ENCODE results near the gene CEP112. TPM values are rescaled to one million over a fixed set of nuclear protein-coding genes. Genes with fewer than 3 reads are reported as not detected.

Gene CEP112
- total RNA-seq, 1 donor from 2014 or later, result 9.5 TPM

DNA sequence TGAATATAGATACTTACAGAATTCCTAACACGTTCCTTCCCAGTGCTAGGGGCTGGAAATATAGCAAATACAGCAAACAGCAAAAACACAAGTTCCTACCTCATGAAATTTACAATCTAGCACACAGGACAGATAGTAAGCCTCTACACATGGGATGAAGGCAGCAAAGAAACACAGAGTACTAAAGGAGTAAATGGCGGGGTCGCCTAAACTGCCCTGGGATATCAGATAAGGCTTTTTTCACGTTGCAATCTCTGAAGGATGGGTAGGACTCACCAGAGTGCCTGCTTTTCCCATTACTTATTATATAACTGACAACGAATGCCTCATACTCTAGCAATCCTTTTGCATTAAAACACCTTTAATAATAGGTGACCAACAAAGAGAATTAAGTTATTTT lies 19.8 kb downstream of the CEP112 start:
- H3K27me3 Mint-ChIP-seq (ENCODE audit: unreplicated experiment), result no peaks in the 10 kb centered on the region
- TF ChIP-seq CTCF (IDR thresholded peaks at IDR 0.05), result no peak
- DNase-seq (ENCODE audit: extremely low spot score, unreplicated experiment), result no peak
- H3K36me3 Mint-ChIP-seq (ENCODE audit: unreplicated experiment), result peaks cover 21% of the 10 kb centered on the region
- no peak overlapping the region for H3K4me3 Mint-ChIP-seq (ENCODE audit: unreplicated experiment)
- no peak overlapping the region for H3K27ac Mint-ChIP-seq (ENCODE audit: unreplicated experiment)
- H3K4me1 Mint-ChIP-seq (ENCODE audit: unreplicated experiment), result no peaks in the 10 kb centered on the region
- H3K9me3 Mint-ChIP-seq (ENCODE audit: unreplicated experiment), result no peaks in the 10 kb centered on the region

GRCh38 chr17:66171692-66172091 lies 20.2 kb downstream of the CEP112 start:
- H3K36me3 Mint-ChIP-seq (ENCODE audit: unreplicated experiment), result peaks cover 21% of the 10 kb centered on the region
- no peaks in the 10 kb centered on the region for H3K27me3 Mint-ChIP-seq (ENCODE audit: unreplicated experiment)
- no peak overlapping the region for H3K27ac Mint-ChIP-seq (ENCODE audit: unreplicated experiment)
- DNase-seq (ENCODE audit: extremely low spot score, unreplicated experiment), result no peak
- H3K4me3 Mint-ChIP-seq (ENCODE audit: unreplicated experiment), result no peak overlapping the region
- no peaks in the 10 kb centered on the region for H3K9me3 Mint-ChIP-seq (ENCODE audit: unreplicated experiment)
- no peaks in the 10 kb centered on the region for H3K4me1 Mint-ChIP-seq (ENCODE audit: unreplicated experiment)
- no peak for TF ChIP-seq CTCF (IDR thresholded peaks at IDR 0.05)

- no peaks in the 10 kb centered on the region for H3K4me1 Mint-ChIP-seq (ENCODE audit: unreplicated experiment)
- H3K27ac Mint-ChIP-seq (ENCODE audit: unreplicated experiment), result no peak overlapping the region
- H3K36me3 Mint-ChIP-seq (ENCODE audit: unreplicated experiment), result peaks cover 21% of the 10 kb centered on the region
- no peak for TF ChIP-seq CTCF (IDR thresholded peaks at IDR 0.05)
- no peak for DNase-seq (ENCODE audit: extremely low spot score, unreplicated experiment)
- H3K9me3 Mint-ChIP-seq (ENCODE audit: unreplicated experiment), result no peaks in the 10 kb centered on the region
- H3K4me3 Mint-ChIP-seq (ENCODE audit: unreplicated experiment), result no peak overlapping the region
- H3K27me3 Mint-ChIP-seq (ENCODE audit: unreplicated experiment), result no peaks in the 10 kb centered on the region
Observed at GRCh38 chr17:66171172-66171571, 20.8 kb downstream of the CEP112 start.

DNA sequence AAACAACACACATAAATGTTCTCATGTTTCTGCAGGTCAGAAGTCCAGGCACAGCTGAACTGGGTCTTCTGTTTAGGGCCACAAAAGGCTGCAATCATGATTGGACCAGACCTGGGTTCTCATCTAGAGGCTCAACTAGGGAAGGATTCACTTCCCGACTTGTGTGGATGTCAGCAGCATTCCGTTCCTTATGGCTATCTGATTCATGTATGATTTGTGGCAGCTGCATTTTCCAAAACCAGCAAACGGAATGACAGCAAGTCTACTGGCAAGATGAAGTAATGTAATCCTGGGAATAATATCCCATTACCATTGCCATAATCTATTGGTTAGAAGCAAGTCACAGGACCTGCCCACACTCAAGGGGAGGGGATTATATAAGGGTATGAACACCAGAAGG lies 22.1 kb downstream of the CEP112 start:
- Mint-ChIP-seq H3K4me1 (ENCODE audit: unreplicated experiment) (no peaks in the 10 kb centered on the region), H3K27me3 (ENCODE audit: unreplicated experiment) (no peaks in the 10 kb centered on the region), H3K4me3 (ENCODE audit: unreplicated experiment) (no peak overlapping the region), H3K36me3 (ENCODE audit: unreplicated experiment) (peaks cover 17% of the 10 kb centered on the region), H3K9me3 (ENCODE audit: unreplicated experiment) (no peaks in the 10 kb centered on the region), H3K27ac (ENCODE audit: unreplicated experiment) (no peak overlapping the region)
- no peak for TF ChIP-seq CTCF (IDR thresholded peaks at IDR 0.05)
- DNase-seq (ENCODE audit: extremely low spot score, unreplicated experiment), result no peak

GRCh38 chr17:66167189-66167815 lies 24.6 kb downstream of the CEP112 start:
- Mint-ChIP-seq H3K4me3 (ENCODE audit: unreplicated experiment) (no peak overlapping the region), H3K36me3 (ENCODE audit: unreplicated experiment) (peaks cover 9% of the 10 kb centered on the region), H3K9me3 (ENCODE audit: unreplicated experiment) (no peaks in the 10 kb centered on the region), H3K27ac (ENCODE audit: unreplicated experiment) (no peak overlapping the region), H3K4me1 (ENCODE audit: unreplicated experiment) (no peaks in the 10 kb centered on the region), H3K27me3 (ENCODE audit: unreplicated experiment) (no peaks in the 10 kb centered on the region)
- no peak for DNase-seq (ENCODE audit: extremely low spot score, unreplicated experiment)
- TF ChIP-seq CTCF (IDR thresholded peaks at IDR 0.05), result no peak

Measured in osteocyte (in vitro differentiated cells).